ENCODE measurements around the gene SETD2.

GRCh38 chr3:47009225-47010110 lies 154.4 kb downstream of the SETD2 start:
- TF ChIP-seq, protein P1, sequence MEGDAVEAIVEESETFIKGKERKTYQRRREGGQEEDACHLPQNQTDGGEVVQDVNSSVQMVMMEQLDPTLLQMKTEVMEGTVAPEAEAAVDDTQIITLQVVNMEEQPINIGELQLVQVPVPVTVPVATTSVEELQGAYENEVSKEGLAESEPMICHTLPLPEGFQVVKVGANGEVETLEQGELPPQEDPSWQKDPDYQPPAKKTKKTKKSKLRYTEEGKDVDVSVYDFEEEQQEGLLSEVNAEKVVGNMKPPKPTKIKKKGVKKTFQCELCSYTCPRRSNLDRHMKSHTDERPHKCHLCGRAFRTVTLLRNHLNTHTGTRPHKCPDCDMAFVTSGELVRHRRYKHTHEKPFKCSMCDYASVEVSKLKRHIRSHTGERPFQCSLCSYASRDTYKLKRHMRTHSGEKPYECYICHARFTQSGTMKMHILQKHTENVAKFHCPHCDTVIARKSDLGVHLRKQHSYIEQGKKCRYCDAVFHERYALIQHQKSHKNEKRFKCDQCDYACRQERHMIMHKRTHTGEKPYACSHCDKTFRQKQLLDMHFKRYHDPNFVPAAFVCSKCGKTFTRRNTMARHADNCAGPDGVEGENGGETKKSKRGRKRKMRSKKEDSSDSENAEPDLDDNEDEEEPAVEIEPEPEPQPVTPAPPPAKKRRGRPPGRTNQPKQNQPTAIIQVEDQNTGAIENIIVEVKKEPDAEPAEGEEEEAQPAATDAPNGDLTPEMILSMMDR (IDR thresholded peaks at IDR 0.05), result no peak
- no peak for TF ChIP-seq EP300 (IDR thresholded peaks at IDR 0.05; ENCODE audit: low read depth)

Measured in transverse colon (tissue), 3 donors.